CD4-positive, alpha-beta T cell (primary cell): ENCODE results near the gene PTPRN2. TPM values are rescaled to one million over a fixed set of nuclear protein-coding genes. Genes with fewer than 3 reads are reported as not detected.

Experiments used
- ATAC-seq: fragments of 200-7000 bp; cut with Tn5 transposase; one replicate; pipeline ENCODE4 v1.10.0; 2022; ENCODE audit warnings: mild to moderate bottlenecking; ENCODE audit not compliant: poor library complexity
- CTCF ChIA-PET: fragments of 350-600 bp; sonication (Branson Sonifier 250); formaldehyde crosslinking; loops from one replicate; lab custom pipeline; 2021; ENCODE audit warnings: antibody characterized with exemption, inconsistent platforms; lab: Charles Lee
- POLR2A ChIA-PET: fragments of 350-600 bp; sonication (Branson Sonifier 250); formaldehyde crosslinking; loops from one replicate; lab custom pipeline; 2021; ENCODE audit warnings: antibody characterized with exemption, inconsistent platforms; lab: Charles Lee
- DNase-seq, 14 experiments: peaks; one replicate each; pipeline ENCODE4 v3.0.0-alpha.2; 2013 to 2020; ENCODE audit warnings: mixed read lengths in 2 of 14
- H3K27ac ChIP-seq, 2 donors: one replicate each; pipeline versions ENCODE4 v1.5.1 to v1.7.0; 2013; ENCODE audit warnings: low read length in 2 of 2, low read depth in 1 of 2, mild to moderate bottlenecking in 1 of 2
- H3K27me3 ChIP-seq, 2 experiments: 1 replicate in 1 of 2; 2 replicates in 1 of 2; pipeline versions ENCODE4 v1.6.1 to v1.7.0; 2013; ENCODE audit warnings: low read length in 2 of 2, control low read depth in 1 of 2, mild to moderate bottlenecking in 1 of 2, moderate library complexity in 1 of 2; ENCODE audit not compliant: insufficient read depth in 2 of 2, control insufficient read depth in 1 of 2
- H3K36me3 ChIP-seq: one replicate; pipeline ENCODE4 v1.6.1; 2013; ENCODE audit warnings: low read length, control low read depth; ENCODE audit not compliant: insufficient read depth
- H3K4me1 ChIP-seq: one replicate; pipeline ENCODE4 v1.6.1; 2013; ENCODE audit warnings: low read length, control low read depth; ENCODE audit not compliant: insufficient read depth
- H3K4me3 ChIP-seq: one replicate; pipeline ENCODE4 v1.5.1; 2013; ENCODE audit warnings: mild to moderate bottlenecking, low read length, moderate library complexity
- H3K9me3 ChIP-seq, 2 experiments: 1 replicate in 1 of 2; 2 replicates in 1 of 2; pipeline versions ENCODE4 v1.6.1 to v1.7.0; 2013; ENCODE audit warnings: low read length in 2 of 2, mild to moderate bottlenecking in 2 of 2, control low read depth in 1 of 2, moderate library complexity in 1 of 2; ENCODE audit not compliant: control insufficient read depth in 1 of 2, insufficient read depth in 1 of 2
- H3K27ac Mint-ChIP-seq: one replicate; pipeline ENCODE4 v1.8.0; 2020; ENCODE audit warnings: mixed read lengths
- H3K27me3 Mint-ChIP-seq: one replicate; pipeline ENCODE4 v1.8.0; 2021; ENCODE audit warnings: mixed read lengths
- H3K36me3 Mint-ChIP-seq: one replicate; pipeline ENCODE4 v1.8.0; 2021; ENCODE audit warnings: low read depth, mixed read lengths
- H3K4me1 Mint-ChIP-seq: one replicate; pipeline ENCODE4 v1.8.0; 2021; ENCODE audit warnings: low read depth, mixed read lengths
- H3K4me3 Mint-ChIP-seq: one replicate; pipeline ENCODE4 v1.8.0; 2020; ENCODE audit warnings: mild to moderate bottlenecking, mixed read lengths
- H3K9me3 Mint-ChIP-seq: one replicate; pipeline ENCODE4 v1.8.0; 2020; ENCODE audit warnings: mixed read lengths
- intact Hi-C, 2 experiments: fragments of 100-400 bp; cut with DNase I in 1 of 2; cut with micrococcal nuclease in 1 of 2; formaldehyde crosslinking; loops; one replicate each; pipeline versions ENCODE4 v1.15.1 to v1.9.0; 2023 to 2025; cut with DNase I, micrococcal nuclease
- total RNA-seq, 174 experiments: library from RNA in 2 of 174; stranded (reverse) in 2 of 174; gene quantifications; one replicate each; pipeline ENCODE4 v1.2.3 and lab custom pipeline; 2021 to 2026
- TF ChIP-seq, protein P1 (sequence below): fragments of 200-600 bp; IDR thresholded peaks from one replicate; pipeline ENCODE4 v1.8.0; 2022; ENCODE audit warnings: antibody characterized with exemption, mild to moderate bottlenecking

Gene PTPRN2
- total RNA-seq, 2 experiments from 2014 or later, result 0.34 to 0.44 TPM

DNA sequence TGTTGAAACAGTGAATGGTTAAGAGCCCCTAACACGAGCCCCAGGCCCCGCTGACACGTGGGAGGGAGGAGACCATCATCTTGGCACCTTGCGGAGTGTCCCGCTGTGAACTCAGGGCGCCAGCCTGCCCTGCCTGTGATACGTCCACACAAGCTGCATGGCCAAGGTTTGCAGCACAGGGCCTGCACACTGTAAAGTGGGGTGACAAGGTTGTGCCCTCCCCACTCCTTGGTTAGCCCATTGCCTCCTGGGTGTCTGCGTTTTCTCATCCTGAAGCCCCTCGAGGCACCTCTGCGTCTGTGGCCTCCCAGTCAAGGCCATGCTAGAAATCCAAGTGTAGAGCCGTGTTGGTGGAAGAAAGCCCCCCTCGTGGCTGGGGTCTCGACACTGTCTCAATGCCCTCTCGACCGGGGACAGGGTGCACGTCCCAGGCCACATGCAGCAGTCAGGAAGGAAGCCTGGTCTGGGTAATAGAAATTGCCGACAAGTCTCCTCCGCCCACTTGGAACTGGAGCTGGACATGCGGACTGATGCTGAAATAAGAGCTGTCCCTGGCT lies 1058.8 kb downstream of the PTPRN2 start:
- H3K27ac ChIP-seq, result no peak overlapping the region
- Mint-ChIP-seq H3K27ac (no peak overlapping the region), H3K9me3 (peaks cover 16% of the 10 kb centered on the region), H3K4me3 (no peak overlapping the region), H3K36me3 (peaks cover 4% of the 10 kb centered on the region), H3K27me3 (no peaks in the 10 kb centered on the region), H3K4me1 (no peaks in the 10 kb centered on the region)
- intact Hi-C loops, result no loop called here
- no peaks in the 10 kb centered on the region for H3K27me3 ChIP-seq
- H3K4me1 ChIP-seq, result no peaks in the 10 kb centered on the region
- no peak overlapping the region for H3K4me3 ChIP-seq
- TF ChIP-seq, protein P1, sequence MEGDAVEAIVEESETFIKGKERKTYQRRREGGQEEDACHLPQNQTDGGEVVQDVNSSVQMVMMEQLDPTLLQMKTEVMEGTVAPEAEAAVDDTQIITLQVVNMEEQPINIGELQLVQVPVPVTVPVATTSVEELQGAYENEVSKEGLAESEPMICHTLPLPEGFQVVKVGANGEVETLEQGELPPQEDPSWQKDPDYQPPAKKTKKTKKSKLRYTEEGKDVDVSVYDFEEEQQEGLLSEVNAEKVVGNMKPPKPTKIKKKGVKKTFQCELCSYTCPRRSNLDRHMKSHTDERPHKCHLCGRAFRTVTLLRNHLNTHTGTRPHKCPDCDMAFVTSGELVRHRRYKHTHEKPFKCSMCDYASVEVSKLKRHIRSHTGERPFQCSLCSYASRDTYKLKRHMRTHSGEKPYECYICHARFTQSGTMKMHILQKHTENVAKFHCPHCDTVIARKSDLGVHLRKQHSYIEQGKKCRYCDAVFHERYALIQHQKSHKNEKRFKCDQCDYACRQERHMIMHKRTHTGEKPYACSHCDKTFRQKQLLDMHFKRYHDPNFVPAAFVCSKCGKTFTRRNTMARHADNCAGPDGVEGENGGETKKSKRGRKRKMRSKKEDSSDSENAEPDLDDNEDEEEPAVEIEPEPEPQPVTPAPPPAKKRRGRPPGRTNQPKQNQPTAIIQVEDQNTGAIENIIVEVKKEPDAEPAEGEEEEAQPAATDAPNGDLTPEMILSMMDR, result no peak
- no peaks in the 10 kb centered on the region for H3K9me3 ChIP-seq
- H3K36me3 ChIP-seq, result no peaks in the 10 kb centered on the region
- ChIA-PET POLR2A (no interaction called here), CTCF (no interaction called here)
- DNase-seq (peak in 1 of 14 experiments; percentile 15), ATAC-seq (no peak)

DNA sequence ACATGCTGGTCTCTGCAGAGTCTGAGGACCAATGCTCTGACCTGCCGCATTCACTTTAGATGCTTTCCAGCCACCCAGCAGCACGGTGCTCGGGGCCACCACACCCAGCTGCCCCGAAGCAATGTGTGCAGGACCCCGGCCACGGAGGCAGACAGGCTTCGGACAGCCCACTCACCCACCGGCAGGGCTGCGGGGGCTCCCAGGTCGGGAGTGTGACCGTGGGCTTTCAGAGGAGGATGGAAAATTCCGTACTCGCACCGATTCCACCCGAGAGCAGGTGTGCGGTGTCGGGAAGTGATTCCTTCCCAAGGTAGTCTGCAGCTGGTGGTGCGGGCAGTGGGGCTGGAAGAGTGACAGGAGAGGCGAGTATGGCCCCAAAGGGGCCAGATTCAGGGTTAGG lies 1059.9 kb downstream of the PTPRN2 start:
- DNase-seq, result peak in 1 of 14 experiments; percentile 27

DNA sequence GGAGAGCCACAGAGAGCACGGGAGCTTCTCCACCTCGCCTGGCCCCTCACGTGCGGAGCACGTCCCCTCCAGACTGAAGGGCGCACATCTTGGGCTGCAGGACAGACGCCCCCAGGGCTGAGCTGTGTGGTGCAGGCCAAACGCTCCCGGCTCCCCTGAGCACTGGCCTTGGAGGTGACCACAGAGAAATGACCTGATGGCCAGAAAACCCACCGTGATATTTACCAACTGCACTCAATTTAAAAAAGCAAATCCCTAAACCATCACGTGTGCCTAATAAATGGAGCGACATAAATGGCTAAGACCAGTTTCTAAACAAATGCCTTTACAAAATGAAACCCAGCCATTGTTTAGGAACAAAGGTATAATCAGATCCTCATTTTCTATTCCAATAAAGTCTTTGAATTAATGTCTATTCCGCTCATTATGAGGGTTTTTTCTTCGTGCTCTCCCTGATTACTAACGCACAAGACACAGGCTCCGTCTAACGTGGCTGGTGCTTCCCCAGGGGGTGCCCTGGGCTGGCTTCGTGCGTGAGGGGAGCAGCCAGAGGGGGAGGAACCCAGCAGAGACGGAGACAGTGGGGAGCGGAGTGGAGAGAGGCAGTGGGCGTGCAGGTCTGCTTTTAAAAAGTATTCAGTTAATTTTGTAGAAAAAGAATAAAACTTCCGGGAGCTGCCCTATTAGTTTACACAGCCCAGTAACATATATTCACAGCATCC lies 1060.5 kb downstream of the PTPRN2 start:
- intact Hi-C loops, result no loop called here
- TF ChIP-seq, protein P1, result no peak
- no peaks in the 10 kb centered on the region for H3K27me3 Mint-ChIP-seq
- ATAC-seq (no peak), DNase-seq (no peak)
- Histone ChIP-seq H3K4me1 (no peaks in the 10 kb centered on the region), H3K27me3 (no peaks in the 10 kb centered on the region), H3K36me3 (no peaks in the 10 kb centered on the region), H3K27ac (no peak overlapping the region), H3K9me3 (no peaks in the 10 kb centered on the region), H3K4me3 (no peak overlapping the region)
- ChIA-PET POLR2A (no interaction called here), CTCF (no interaction called here)
- H3K4me3 Mint-ChIP-seq, result no peak overlapping the region
- no peak overlapping the region for H3K27ac Mint-ChIP-seq
- H3K4me1 Mint-ChIP-seq, result no peaks in the 10 kb centered on the region
- peaks cover 5% of the 10 kb centered on the region for H3K9me3 Mint-ChIP-seq
- no peaks in the 10 kb centered on the region for H3K36me3 Mint-ChIP-seq

More for the DNA sequence above, 1059.9 kb downstream of the PTPRN2 start:
- ChIA-PET POLR2A (no interaction called here), CTCF (no interaction called here)
- Histone ChIP-seq H3K4me1 (no peaks in the 10 kb centered on the region), H3K4me3 (no peak overlapping the region), H3K9me3 (no peaks in the 10 kb centered on the region), H3K27me3 (no peaks in the 10 kb centered on the region), H3K36me3 (no peaks in the 10 kb centered on the region), H3K27ac (no peak overlapping the region)
- intact Hi-C loops, result no loop called here
- no peak for ATAC-seq
- TF ChIP-seq, protein P1, result no peak
- Mint-ChIP-seq H3K4me3 (no peak overlapping the region), H3K36me3 (peaks cover 4% of the 10 kb centered on the region), H3K4me1 (no peaks in the 10 kb centered on the region), H3K27ac (no peak overlapping the region), H3K9me3 (peaks cover 11% of the 10 kb centered on the region), H3K27me3 (no peaks in the 10 kb centered on the region)
